Transverse colon (tissue), 4 donors: Measurements from ENCODE around the gene GRM4. TPM values are rescaled to one million over a fixed set of nuclear protein-coding genes. Genes with fewer than 3 reads are reported as not detected.

Source experiments
- DNase-seq: peaks from one replicate; pipeline ENCODE4 v3.0.0-alpha.2; 2019
- H3K27ac ChIP-seq, 4 donors: fragments of 200-600 bp; sonication (generic); 2 replicates each; pipeline ENCODE4 v1.5.1; 2016 to 2018; ENCODE audit warnings: inconsistent platforms in 4 of 4
- H3K27me3 ChIP-seq: fragments of 200-600 bp; sonication (generic); 2 replicates; pipeline ENCODE4 v1.5.1; 2017; ENCODE audit warnings: inconsistent platforms
- H3K36me3 ChIP-seq, 4 donors: fragments of 200-600 bp; sonication (generic); 2 replicates each; pipeline ENCODE4 v1.5.1; 2017 to 2019; ENCODE audit warnings: inconsistent platforms in 4 of 4
- H3K4me1 ChIP-seq, 4 donors: fragments of 200-600 bp; sonication (generic); 2 replicates each; pipeline ENCODE4 v1.5.1; 2017 to 2020; ENCODE audit warnings: inconsistent platforms in 4 of 4
- H3K4me3 ChIP-seq, 4 donors: fragments of 200-600 bp; sonication (generic); 1 replicate in 1 of 4; 2 replicates in 3 of 4; pipeline versions ENCODE4 v1.5.1 to v1.6.1; 2017 to 2019; ENCODE audit warnings: inconsistent platforms in 4 of 4
- H3K9me3 ChIP-seq, 2 donors: fragments of 200-600 bp; sonication (generic); 2 replicates each; pipeline ENCODE4 v1.5.1; 2017 to 2019; ENCODE audit warnings: inconsistent platforms in 2 of 2
- EP300 ChIP-seq: sonication (generic); formaldehyde crosslinking; IDR thresholded peaks from one replicate; pipeline ENCODE4 v1.6.1; 2017; ENCODE audit warnings: antibody characterized with exemption, low read depth
- POLR2A ChIP-seq: fragments of 450-650 bp; IDR thresholded peaks from one replicate; pipeline ENCODE4 v1.6.1; 2016; ENCODE audit warnings: antibody characterized with exemption, mild to moderate bottlenecking, moderate library complexity
- POLR2AphosphoS5 ChIP-seq, 3 donors: sonication (generic); formaldehyde crosslinking; IDR thresholded peaks; one replicate each; pipeline ENCODE4 v1.6.1; 2016; ENCODE audit warnings: antibody characterized with exemption in 3 of 3
- WGBS, 2 donors: methylation state at CpG; one replicate each; pipeline ENCODE4 v1.1.5; 2018; ENCODE audit warnings: low coverage in 1 of 2; 5-methylcytosine and 5-hydroxymethylcytosine counted together
- in situ Hi-C, 4 donors: fragments of 200-750 bp; cut with MboI; loops; one replicate each; pipeline versions ENCODE4 v1.15.0 to v1.15.1; 2017; ENCODE audit warnings: low sequenced_read_pairs in 3 of 4, low pct_ligation_motif_present in 1 of 4, low pct_unique_long_range_greater_than_20kb in 1 of 4
- intact Hi-C: fragments of 100-400 bp; cut with DNase I; formaldehyde crosslinking; loops from one replicate; pipeline ENCODE4 v1.15.1; 2023; ENCODE audit warnings: low total_unique reads
- total RNA-seq, 4 donors: library from RNA; depleted of rRNA; stranded (reverse); fragments of >200 nt; gene quantifications; one replicate each; pipeline ENCODE4 v1.1.0, GENCODE V29; 2016
- TF ChIP-seq, protein P1 (sequence below), 5 experiments: fragments of 200-600 bp in 3 of 5; fragments of 450-650 bp in 2 of 5; sonication (generic) in 3 of 5; IDR thresholded peaks; 1 replicate in 2 of 5; 2 replicates in 3 of 5; pipeline ENCODE4 v1.5.1; 2016 to 2017; ENCODE audit warnings: antibody characterized with exemption in 5 of 5, inconsistent platforms in 3 of 5, mild to moderate bottlenecking in 2 of 5, moderate library complexity in 1 of 5

The GRM4 gene
- total RNA-seq, 4 donors from 2014 or later: not detected

DNA sequence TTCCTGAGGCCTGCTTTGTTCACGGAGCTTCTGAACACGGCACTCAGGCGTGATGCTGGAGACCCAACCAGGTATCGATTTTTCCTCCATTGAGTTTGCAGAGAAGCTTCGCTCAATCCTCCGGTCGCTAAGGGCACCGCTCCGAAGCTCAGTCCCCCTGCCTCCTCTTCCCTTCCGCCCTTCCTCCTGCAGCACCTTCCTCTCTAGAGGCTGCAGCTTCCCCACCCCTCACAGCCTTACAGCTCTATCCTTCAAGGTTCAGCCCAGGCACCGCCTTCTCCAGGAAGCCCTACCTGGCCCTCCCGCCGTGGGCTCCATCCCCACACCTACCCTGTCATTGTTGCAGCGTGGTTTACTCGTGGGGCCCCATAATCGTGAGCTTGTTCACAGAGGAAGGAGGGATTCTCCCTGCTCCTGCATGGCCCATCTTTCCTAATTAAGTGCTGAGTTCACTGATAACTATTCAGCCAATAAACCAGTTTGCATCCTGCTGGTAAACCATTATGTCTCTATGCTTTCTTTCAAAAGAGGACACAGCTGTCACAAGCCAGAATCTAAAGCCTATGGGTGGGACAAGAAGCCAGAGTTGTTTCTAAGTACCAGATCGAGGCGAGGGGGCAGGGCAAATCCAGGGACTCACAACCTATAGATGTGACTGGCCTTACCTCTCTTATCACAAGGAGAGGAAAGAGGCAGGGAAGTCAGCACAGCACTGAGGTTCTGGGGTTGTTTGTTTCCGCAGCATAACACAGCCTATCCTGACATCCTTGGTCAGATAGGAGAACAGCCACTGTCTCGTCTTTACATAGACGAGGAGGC is 152.0 kb downstream of the GRM4 start:
- 60 to 81% methylated on average over 7 to 21 of the region's 21 CpGs for WGBS, 2 donors
- no peak overlapping the region for H3K4me3 ChIP-seq
- TF ChIP-seq, protein P1, sequence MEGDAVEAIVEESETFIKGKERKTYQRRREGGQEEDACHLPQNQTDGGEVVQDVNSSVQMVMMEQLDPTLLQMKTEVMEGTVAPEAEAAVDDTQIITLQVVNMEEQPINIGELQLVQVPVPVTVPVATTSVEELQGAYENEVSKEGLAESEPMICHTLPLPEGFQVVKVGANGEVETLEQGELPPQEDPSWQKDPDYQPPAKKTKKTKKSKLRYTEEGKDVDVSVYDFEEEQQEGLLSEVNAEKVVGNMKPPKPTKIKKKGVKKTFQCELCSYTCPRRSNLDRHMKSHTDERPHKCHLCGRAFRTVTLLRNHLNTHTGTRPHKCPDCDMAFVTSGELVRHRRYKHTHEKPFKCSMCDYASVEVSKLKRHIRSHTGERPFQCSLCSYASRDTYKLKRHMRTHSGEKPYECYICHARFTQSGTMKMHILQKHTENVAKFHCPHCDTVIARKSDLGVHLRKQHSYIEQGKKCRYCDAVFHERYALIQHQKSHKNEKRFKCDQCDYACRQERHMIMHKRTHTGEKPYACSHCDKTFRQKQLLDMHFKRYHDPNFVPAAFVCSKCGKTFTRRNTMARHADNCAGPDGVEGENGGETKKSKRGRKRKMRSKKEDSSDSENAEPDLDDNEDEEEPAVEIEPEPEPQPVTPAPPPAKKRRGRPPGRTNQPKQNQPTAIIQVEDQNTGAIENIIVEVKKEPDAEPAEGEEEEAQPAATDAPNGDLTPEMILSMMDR (IDR thresholded peaks at IDR 0.05): no peak
- TF ChIP-seq EP300: no peak
- TF ChIP-seq POLR2AphosphoS5 (IDR thresholded peaks at IDR 0.05): no peak
- no peak for TF ChIP-seq POLR2A
- no peaks in the 10 kb centered on the region for H3K36me3 ChIP-seq
- in situ Hi-C loops: no loop called here
- H3K9me3 ChIP-seq: peaks cover 0 to 5% of the 10 kb centered on the region in 2 donors
- peaks cover 0 to 15% (median 10%) of the 10 kb centered on the region in 4 donors for H3K4me1 ChIP-seq
- H3K27ac ChIP-seq: no peak overlapping the region
- intact Hi-C loops: no loop called here
- peak; percentile 5 for DNase-seq
- H3K27me3 ChIP-seq: no peaks in the 10 kb centered on the region

DNA sequence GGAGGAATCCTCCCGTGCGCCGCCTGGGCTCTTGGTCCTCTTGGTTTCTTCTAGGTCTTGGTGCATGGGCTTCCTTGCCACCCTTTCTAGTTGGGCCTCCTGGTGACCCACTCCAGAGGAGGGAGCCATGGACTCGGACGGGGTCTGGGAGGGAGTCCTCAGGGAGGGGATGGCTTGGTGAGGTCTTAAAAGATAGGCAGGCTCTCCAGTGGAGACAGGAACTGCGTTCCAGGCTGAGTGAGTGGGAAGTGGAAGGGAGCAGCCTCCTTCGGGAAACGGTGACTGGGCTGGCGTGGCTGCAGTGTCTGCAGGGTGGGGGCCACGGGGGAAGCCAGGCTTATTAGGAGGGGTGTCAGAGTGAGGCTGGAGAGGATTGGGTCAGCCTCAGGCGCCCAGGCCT is 152.8 kb downstream of the GRM4 start:
- WGBS, 2 donors: 76 to 100% methylated on average over 1 to 11 of the region's 11 CpGs
- in situ Hi-C loops (no loop called here), intact Hi-C loops (no loop called here)
- H3K4me3 ChIP-seq: no peak overlapping the region
- TF ChIP-seq POLR2AphosphoS5 (IDR thresholded peaks at IDR 0.05) (no peak), EP300 (no peak), POLR2A (no peak)
- TF ChIP-seq, protein P1 (IDR thresholded peaks at IDR 0.05): no peak
- peak; percentile 3 for DNase-seq
- H3K9me3 ChIP-seq: peaks cover 0 to 5% of the 10 kb centered on the region in 2 donors
- H3K36me3 ChIP-seq: no peaks in the 10 kb centered on the region
- H3K27ac ChIP-seq: no peak overlapping the region
- H3K27me3 ChIP-seq: no peaks in the 10 kb centered on the region
- H3K4me1 ChIP-seq: peaks cover 0 to 23% (median 17%) of the 10 kb centered on the region in 4 donors

DNA sequence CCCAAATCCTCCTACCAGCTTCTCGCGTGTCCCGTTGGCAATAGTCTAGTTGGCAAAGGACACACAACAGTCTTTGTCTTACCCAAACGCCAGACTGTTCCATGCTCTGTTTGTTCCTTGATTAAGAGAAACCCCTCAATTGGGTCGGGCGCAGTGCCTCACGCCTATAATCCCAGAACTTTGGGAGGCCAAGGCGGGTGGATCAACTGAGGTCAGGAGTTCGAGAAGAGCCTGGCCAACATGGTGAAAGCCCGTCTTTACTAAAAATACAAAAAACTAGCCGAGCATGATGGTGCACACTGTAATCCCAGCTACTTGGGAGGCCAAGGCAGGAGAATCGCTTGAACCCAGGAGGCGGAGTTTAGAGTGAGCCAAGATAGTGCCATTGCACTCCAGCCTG is 153.7 kb downstream of the GRM4 start:
- peaks cover 0 to 2% of the 10 kb centered on the region in 2 donors for H3K9me3 ChIP-seq
- no peak overlapping the region for H3K27ac ChIP-seq
- H3K36me3 ChIP-seq: no peaks in the 10 kb centered on the region
- 88 to 93% methylated on average over 13 of the region's 13 CpGs for WGBS, 2 donors
- TF ChIP-seq, protein P1 (IDR thresholded peaks at IDR 0.05): no peak
- TF ChIP-seq POLR2AphosphoS5 (IDR thresholded peaks at IDR 0.05) (no peak), EP300 (no peak), POLR2A (no peak)
- DNase-seq: no peak
- peaks cover 0 to 28% (median 21%) of the 10 kb centered on the region in 4 donors for H3K4me1 ChIP-seq
- intact Hi-C loops: no loop called here
- in situ Hi-C loops: no loop called here
- H3K4me3 ChIP-seq: no peak overlapping the region
- H3K27me3 ChIP-seq: no peaks in the 10 kb centered on the region

DNA sequence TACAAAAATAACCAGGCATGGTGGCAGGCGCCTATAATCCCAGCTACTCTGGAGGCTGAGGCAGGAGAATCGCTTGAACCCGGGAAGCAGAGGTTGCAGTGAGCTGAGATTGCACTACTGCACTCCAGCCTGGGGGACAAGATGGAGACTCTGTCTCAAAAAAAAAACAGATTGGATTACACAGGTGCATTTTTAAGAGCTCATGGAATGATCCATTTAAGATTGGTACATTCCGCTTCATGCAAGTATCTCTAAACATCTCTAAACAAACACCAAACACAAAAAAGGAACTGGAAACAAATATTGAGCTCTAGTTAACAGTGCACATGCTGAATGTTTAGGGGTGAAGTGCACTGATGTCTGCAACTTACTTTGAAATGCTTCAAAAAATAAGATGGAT is 154.3 kb downstream of the GRM4 start:
- H3K4me1 ChIP-seq: peaks cover 0 to 28% (median 21%) of the 10 kb centered on the region in 4 donors
- in situ Hi-C loops: no loop called here
- H3K27me3 ChIP-seq: no peaks in the 10 kb centered on the region
- intact Hi-C loops: no loop called here
- H3K36me3 ChIP-seq: no peaks in the 10 kb centered on the region
- H3K9me3 ChIP-seq: no peaks in the 10 kb centered on the region
- no peak overlapping the region for H3K27ac ChIP-seq
- TF ChIP-seq, protein P1 (IDR thresholded peaks at IDR 0.05): no peak
- TF ChIP-seq EP300 (no peak), POLR2A (no peak), POLR2AphosphoS5 (IDR thresholded peaks at IDR 0.05) (no peak)
- no peak overlapping the region for H3K4me3 ChIP-seq
- WGBS, 2 donors: 86 to 100% methylated on average over 2 to 4 of the region's 4 CpGs
- no peak for DNase-seq
